H1 (cell line): ENCODE results near the gene GRIK1. TPM values are rescaled to one million over a fixed set of nuclear protein-coding genes. Genes with fewer than 3 reads are reported as not detected.

Experiments used
- CTCF ChIA-PET: fragments of 300-600 bp; sonication (Branson Sonifier 250); formaldehyde crosslinking; loops from one replicate; lab custom pipeline; 2021; ENCODE audit not compliant: partially characterized antibody; lab: Charles Lee
- POLR2A ChIA-PET: fragments of 300-600 bp; sonication (Branson Sonifier 250); formaldehyde crosslinking; loops from one replicate; lab custom pipeline; 2021; ENCODE audit warnings: inconsistent platforms; ENCODE audit not compliant: partially characterized antibody; lab: Charles Lee
- DNase-seq, 2 experiments: peaks; one replicate each; pipeline versions ENCODE4 v3.0.0 to v3.0.0-alpha.2; 2010 to 2022; ENCODE audit warnings: low spot score in 2 of 2, low read depth in 1 of 2, mixed read lengths in 1 of 2
- FAIRE-seq: peaks from 2 replicates; lab custom pipeline; 2011; peaks lifted over from hg19 to GRCh38; lab: Jason Lieb, UNC
- H2AFZ ChIP-seq: 2 replicates; pipeline ENCODE4 v1.8.1; 2012; ENCODE audit warnings: low read length, inconsistent platforms
- H2AK5ac ChIP-seq: 2 replicates; pipeline ENCODE4 v1.6.1; 2013; ENCODE audit warnings: low read depth, low read length
- H2BK120ac ChIP-seq: replicated peaks from 2 replicates; pipeline ENCODE3; 2013; ENCODE audit warnings: low read depth, low read length, inconsistent platforms
- H2BK12ac ChIP-seq: 2 replicates; pipeline ENCODE4 v1.6.1; 2013; ENCODE audit warnings: low read depth, low read length
- H2BK15ac ChIP-seq: 2 replicates; pipeline ENCODE4 v1.6.1; 2013; ENCODE audit warnings: low read length
- H2BK20ac ChIP-seq: 2 replicates; pipeline ENCODE4 v1.6.1; 2013; ENCODE audit warnings: low read length
- H2BK5ac ChIP-seq: 2 replicates; pipeline ENCODE4 v1.6.1; 2013; ENCODE audit warnings: low read depth, low read length
- H3K14ac ChIP-seq: 2 replicates; pipeline ENCODE4 v1.6.1; 2013; ENCODE audit warnings: inconsistent platforms; ENCODE audit not compliant: insufficient read length
- H3K18ac ChIP-seq: 2 replicates; pipeline ENCODE4 v1.6.1; 2013; ENCODE audit warnings: low read length; ENCODE audit errors: extremely low read depth
- H3K23ac ChIP-seq: 2 replicates; pipeline ENCODE4 v1.6.1; 2013; ENCODE audit warnings: inconsistent platforms; ENCODE audit not compliant: insufficient read length
- H3K23me2 ChIP-seq: 2 replicates; pipeline ENCODE4 v1.6.1; 2013; ENCODE audit warnings: low read depth, low read length
- H3K27ac ChIP-seq: 2 replicates; pipeline ENCODE4 v1.6.1; 2011; ENCODE audit warnings: low read depth, low read length, inconsistent platforms
- H3K27me3 ChIP-seq, 4 experiments: replicated peaks in 1 of 4; 1 replicate in 1 of 4; 2 replicates in 3 of 4; pipeline versions ENCODE4 v1.6.1 to v1.8.1; 2011 to 2013; ENCODE audit warnings: low read length in 3 of 4, mild to moderate bottlenecking in 3 of 4, inconsistent platforms in 2 of 4, mixed read lengths in 2 of 4, moderate library complexity in 1 of 4; ENCODE audit not compliant: control insufficient read depth in 3 of 4, insufficient read depth in 3 of 4; ENCODE audit errors: extremely low read depth in 1 of 4
- H3K36me3 ChIP-seq, 4 experiments: 2 replicates each; pipeline versions ENCODE4 v1.6.1 to v1.8.1; 2011 to 2013; ENCODE audit warnings: mild to moderate bottlenecking in 4 of 4, low read length in 3 of 4, moderate library complexity in 2 of 4, control low read depth in 1 of 4, inconsistent platforms in 1 of 4; ENCODE audit not compliant: insufficient read depth in 4 of 4, control insufficient read depth in 2 of 4
- H3K4ac ChIP-seq: replicated peaks from 2 replicates; pipeline ENCODE3; 2013; ENCODE audit warnings: low read length, low read depth, mixed read lengths, inconsistent platforms; ENCODE audit not compliant: insufficient read length
- H3K4me1 ChIP-seq, 4 experiments: replicated peaks in 1 of 4; 1 replicate in 1 of 4; 2 replicates in 3 of 4; pipeline versions ENCODE4 v1.6.1 to v1.8.1; 2011 to 2013; ENCODE audit warnings: low read length in 3 of 4, inconsistent platforms in 2 of 4, mixed read lengths in 1 of 4; ENCODE audit not compliant: insufficient read depth in 4 of 4, control insufficient read depth in 3 of 4
- H3K4me2 ChIP-seq, 2 experiments: 2 replicates each; pipeline versions ENCODE4 v1.6.1 to v1.8.1; 2011 to 2013; ENCODE audit warnings: low read depth in 2 of 2, low read length in 2 of 2, control low read depth in 1 of 2, inconsistent platforms in 1 of 2, mild to moderate bottlenecking in 1 of 2; ENCODE audit not compliant: insufficient read depth in 1 of 2
- H3K4me3 ChIP-seq, 4 experiments: fragments of 200-600, 300-600 bp in 1 of 4; sonication (generic), shearing (Covaris generic), sonication (Bioruptor Twin) in 1 of 4; 2 replicates each; pipeline versions ENCODE4 v1.5.1 to v1.8.1; 2011 to 2016; ENCODE audit warnings: low read length in 4 of 4, low read depth in 3 of 4, control low read depth in 2 of 4, inconsistent platforms in 2 of 4, mild to moderate bottlenecking in 2 of 4, mixed read lengths in 1 of 4, moderate library complexity in 1 of 4; ENCODE audit not compliant: insufficient read depth in 2 of 4; ENCODE audit errors: extremely low read depth in 1 of 4
- H3K56ac ChIP-seq: replicated peaks from 2 replicates; pipeline ENCODE3; 2013; ENCODE audit warnings: low read depth, mild to moderate bottlenecking, mixed read lengths, low read length, inconsistent platforms; ENCODE audit not compliant: insufficient read length
- H3K79me1 ChIP-seq: 2 replicates; pipeline ENCODE4 v1.6.1; 2013; ENCODE audit warnings: low read depth, low read length, control low read depth
- H3K79me2 ChIP-seq, 2 experiments: 2 replicates each; pipeline versions ENCODE4 v1.6.1 to v1.8.1; 2012 to 2013; ENCODE audit warnings: low read length in 2 of 2, mild to moderate bottlenecking in 2 of 2, inconsistent platforms in 1 of 2; ENCODE audit not compliant: insufficient read depth in 2 of 2, control insufficient read depth in 1 of 2
- H3K9ac ChIP-seq, 4 experiments: replicated peaks in 1 of 4; 1 replicate in 1 of 4; 2 replicates in 3 of 4; pipeline versions ENCODE4 v1.6.1 to v1.8.1; 2011 to 2013; ENCODE audit warnings: low read depth in 3 of 4, low read length in 3 of 4, control low read depth in 2 of 4, mild to moderate bottlenecking in 2 of 4, moderate library complexity in 2 of 4, inconsistent platforms in 1 of 4; ENCODE audit errors: extremely low read depth in 1 of 4
- H3K9me3 ChIP-seq, 2 experiments: 2 replicates each; pipeline versions ENCODE4 v1.6.1 to v1.8.1; 2012 to 2013; ENCODE audit warnings: mild to moderate bottlenecking in 2 of 2, moderate library complexity in 2 of 2, control low read depth in 1 of 2, inconsistent platforms in 1 of 2, low read depth in 1 of 2, low read length in 1 of 2, mixed read lengths in 1 of 2; ENCODE audit not compliant: insufficient read depth in 2 of 2
- H4K20me1 ChIP-seq, 2 experiments: replicated peaks in 1 of 2; 2 replicates each; pipeline versions ENCODE3 to v1.8.1; 2011 to 2013; ENCODE audit warnings: inconsistent platforms in 2 of 2, low read length in 2 of 2, mild to moderate bottlenecking in 1 of 2; ENCODE audit not compliant: insufficient read depth in 2 of 2, control insufficient read depth in 1 of 2
- H4K5ac ChIP-seq: 2 replicates; pipeline ENCODE4 v1.6.1; 2013; ENCODE audit warnings: low read length, low read depth, mixed read lengths, inconsistent platforms; ENCODE audit not compliant: insufficient read length
- H4K8ac ChIP-seq: 2 replicates; pipeline ENCODE4 v1.8.0; 2013; ENCODE audit warnings: mild to moderate bottlenecking, moderate library complexity, low read length, inconsistent platforms; ENCODE audit not compliant: insufficient read depth; ENCODE audit errors: extremely low read depth
- H4K91ac ChIP-seq: replicated peaks from 2 replicates; pipeline ENCODE3; 2013; ENCODE audit warnings: low read length, mixed read lengths, inconsistent platforms; ENCODE audit not compliant: insufficient read length
- CREB1 ChIP-seq: IDR thresholded peaks from 2 replicates; pipeline ENCODE4 v1.6.1; 2012; ENCODE audit warnings: inconsistent platforms
- HDAC6 ChIP-seq: IDR thresholded peaks from one replicate; pipeline ENCODE4 v1.7.1; 2012; ENCODE audit warnings: low read depth, mild to moderate bottlenecking, inconsistent platforms, low read length, moderate library complexity
- JUN ChIP-seq: IDR thresholded peaks from 2 replicates; pipeline ENCODE4 v1.6.1; 2011; ENCODE audit warnings: low read depth, mild to moderate bottlenecking, improper control_type of control experiment, low read length
- KDM4A ChIP-seq: IDR thresholded peaks from one replicate; pipeline ENCODE4 v1.7.1; 2012; ENCODE audit warnings: low read depth, mild to moderate bottlenecking, moderate library complexity, low read length, inconsistent platforms; ENCODE audit not compliant: severe bottlenecking
- KDM5A ChIP-seq: fragments of 200-600 bp; IDR thresholded peaks from 2 replicates; pipeline ENCODE4 v1.7.1; 2012; ENCODE audit warnings: mild to moderate bottlenecking, low read length, inconsistent platforms, mixed read lengths
- NANOG ChIP-seq: IDR thresholded peaks from 2 replicates; pipeline ENCODE4 v1.6.1; 2011; ENCODE audit warnings: low read length, low read depth, mild to moderate bottlenecking, inconsistent platforms; ENCODE audit not compliant: insufficient read depth, poor library complexity, severe bottlenecking
- POLR2A ChIP-seq, 2 experiments: IDR thresholded peaks; 1 replicate in 1 of 2; 2 replicates in 1 of 2; pipeline ENCODE4 v1.6.1; 2011; ENCODE audit warnings: low read depth in 2 of 2, low read length in 2 of 2, mild to moderate bottlenecking in 2 of 2; ENCODE audit errors: control extremely low read depth in 1 of 2
- POLR2AphosphoS5 ChIP-seq: IDR thresholded peaks from 2 replicates; pipeline ENCODE4 v1.6.1; 2011; ENCODE audit warnings: low read depth, low read length
- RXRA ChIP-seq: IDR thresholded peaks from 2 replicates; pipeline ENCODE4 v1.6.1; 2011; ENCODE audit warnings: low read depth, mild to moderate bottlenecking, low read length, moderate library complexity; ENCODE audit not compliant: insufficient read depth
- SAP30 ChIP-seq: fragments of 300-600 bp; sonication (generic); IDR thresholded peaks from 2 replicates; pipeline ENCODE4 v1.7.1; 2012; ENCODE audit warnings: low read length, moderate library complexity, mild to moderate bottlenecking, inconsistent platforms; ENCODE audit not compliant: insufficient read depth, insufficient replicate concordance
- SP4 ChIP-seq: IDR thresholded peaks from 2 replicates; pipeline ENCODE4 v1.6.1; 2012; ENCODE audit warnings: low read length, inconsistent platforms
- SUZ12 ChIP-seq: fragments of 200-600 bp; sonication (generic); IDR thresholded peaks from 2 replicates; pipeline ENCODE4 v1.6.1; 2012; ENCODE audit warnings: mild to moderate bottlenecking, inconsistent platforms, low read length, moderate library complexity, mixed read lengths
- TAF1 ChIP-seq: IDR thresholded peaks from 2 replicates; pipeline ENCODE4 v1.6.1; 2011; ENCODE audit warnings: mild to moderate bottlenecking, low read depth, low read length
- WGBS, 2 experiments: shearing (Covaris generic) in 1 of 2; methylation state at CpG; one replicate each; pipeline versions ENCODE4 v1.1.6 to v1.1.7; 2013 to 2015; ENCODE audit warnings: low lambda C conversion rate in 2 of 2, mixed read lengths in 2 of 2, inconsistent platforms in 1 of 2, low coverage in 1 of 2, missing lambda C conversion rate in 1 of 2; ENCODE audit not compliant: insufficient replicate concordance in 2 of 2, insufficient coverage in 1 of 2, insufficient read length in 1 of 2; ENCODE audit errors: extremely low coverage in 1 of 2, missing lambda C conversion rate in 1 of 2; 5-methylcytosine and 5-hydroxymethylcytosine counted together
- polyA plus RNA-seq, 7 experiments: library from polyadenylated mRNA; depleted of rRNA in 3 of 7; stranded (reverse) in 5 of 7; unstranded in 2 of 7; fragments of >200 nt in 5 of 7; fragments of 200-250 nt in 2 of 7; gene quantifications; 1 replicate in 5 of 7; 2 replicates in 1 of 7; 4 replicates in 1 of 7; pipeline versions ENCODE4 v1.2.1 to v1.2.3, GENCODE V29; 2011 to 2013; ENCODE audit warnings: missing spikeins in 2 of 7, mixed read lengths in 2 of 7
- total RNA-seq: library from RNA; stranded (reverse); fragmentation: NEBNext Ultra II Directional; extraction: Animal tissue kit (Norgen Biotek cat#: 25700); gene quantifications from 2 replicates; pipeline ENCODE4 v1.2.1, GENCODE V29; 2021
- TF ChIP-seq, protein P1 (sequence below): IDR thresholded peaks from 2 replicates; pipeline ENCODE4 v1.6.1; 2012; ENCODE audit warnings: inconsistent platforms
- TF ChIP-seq, protein P2 (sequence below): IDR thresholded peaks from 2 replicates; pipeline ENCODE4 v1.6.1; 2011; ENCODE audit warnings: low read length, improper control_type of control experiment

Gene GRIK1
- total and polyA plus RNA-seq, 2 of the 8 experiments (the other 6 are each of a cell fraction or from before 2014, with no cell fraction given), result 0.11 to 0.32 TPM

DNA sequence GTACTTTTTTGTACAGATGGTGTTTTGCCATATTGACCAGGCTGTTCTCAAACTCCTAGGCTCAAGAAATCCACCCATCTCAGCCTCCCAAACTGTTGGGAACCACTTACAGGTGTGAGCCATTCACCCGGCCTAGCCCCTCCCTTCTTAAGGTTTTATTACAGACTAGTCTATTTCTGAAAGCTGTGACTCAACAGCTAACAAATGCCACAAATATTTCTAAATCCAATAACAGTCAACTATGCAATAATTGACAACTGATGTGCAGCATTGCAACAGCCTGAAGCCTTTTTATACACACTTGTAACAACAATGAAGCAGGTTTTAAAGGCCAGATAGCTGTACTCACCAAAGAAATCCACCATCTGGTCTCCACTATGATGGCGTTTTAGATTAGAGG is 51.4 kb downstream of the GRIK1 start:
- Histone ChIP-seq H3K4ac (no peak overlapping the region), H3K27ac (no peak overlapping the region), H4K8ac (no peak overlapping the region), H2BK12ac (no peak overlapping the region), H2BK120ac (no peak overlapping the region), H4K5ac (no peak overlapping the region), H3K4me3 (no peak overlapping the region), H3K56ac (no peak overlapping the region), H3K4me1 (peaks cover 0 to 3% (median 0%) of the 10 kb centered on the region in 4 experiments; a peak in 1 of 7 replicates), H3K23me2 (no peaks in the 10 kb centered on the region), H3K27me3 (no peaks in the 10 kb centered on the region), H2AFZ (no peak overlapping the region), H3K18ac (no peak overlapping the region), H3K14ac (no peak overlapping the region), H3K79me1 (no peaks in the 10 kb centered on the region), H3K9me3 (no peaks in the 10 kb centered on the region), H4K20me1 (no peaks in the 10 kb centered on the region), H3K36me3 (no peaks in the 10 kb centered on the region), H3K23ac (no peak overlapping the region), H3K9ac (no peak overlapping the region), H2AK5ac (no peak overlapping the region), H3K79me2 (no peaks in the 10 kb centered on the region), H2BK20ac (no peak overlapping the region), H2BK5ac (no peak overlapping the region), H2BK15ac (no peak overlapping the region), H4K91ac (no peak overlapping the region), H3K4me2 (no peak overlapping the region)
- WGBS, 2 experiments, result 74% methylated on average over 2 of the region's 2 CpGs; no CpG with 5 or more reads in 1 of the 2 experiments
- ChIA-PET POLR2A (no interaction called here), CTCF (no interaction called here)
- DNase-seq (no peak), FAIRE-seq (no peak)
- no peak for TF ChIP-seq POLR2AphosphoS5
- TF ChIP-seq TAF1, result no peak
- TF ChIP-seq KDM5A, result no peak
- no peak for TF ChIP-seq KDM4A
- TF ChIP-seq HDAC6, result no peak
- TF ChIP-seq NANOG, result no peak
- no peak for TF ChIP-seq CREB1
- TF ChIP-seq SAP30, result no peak
- no peak for TF ChIP-seq SUZ12
- TF ChIP-seq SP4, result no peak
- no peak for TF ChIP-seq RXRA
- TF ChIP-seq, protein P1, sequence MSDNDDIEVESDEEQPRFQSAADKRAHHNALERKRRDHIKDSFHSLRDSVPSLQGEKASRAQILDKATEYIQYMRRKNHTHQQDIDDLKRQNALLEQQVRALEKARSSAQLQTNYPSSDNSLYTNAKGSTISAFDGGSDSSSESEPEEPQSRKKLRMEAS, result no peak
- TF ChIP-seq, protein P2, sequence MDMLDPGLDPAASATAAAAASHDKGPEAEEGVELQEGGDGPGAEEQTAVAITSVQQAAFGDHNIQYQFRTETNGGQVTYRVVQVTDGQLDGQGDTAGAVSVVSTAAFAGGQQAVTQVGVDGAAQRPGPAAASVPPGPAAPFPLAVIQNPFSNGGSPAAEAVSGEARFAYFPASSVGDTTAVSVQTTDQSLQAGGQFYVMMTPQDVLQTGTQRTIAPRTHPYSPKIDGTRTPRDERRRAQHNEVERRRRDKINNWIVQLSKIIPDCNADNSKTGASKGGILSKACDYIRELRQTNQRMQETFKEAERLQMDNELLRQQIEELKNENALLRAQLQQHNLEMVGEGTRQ, result no peak
- TF ChIP-seq POLR2A (IDR thresholded peaks at IDR 0.05; ENCODE audit: control extremely low read depth in 1 of 2, low read depth in 2 of 2, low read length in 2 of 2), result no peak
- TF ChIP-seq JUN, result no peak
